Caco-2 (cell line): ENCODE results near the gene CAMK1D. TPM values are rescaled to one million over a fixed set of nuclear protein-coding genes. Genes with fewer than 3 reads are reported as not detected.

Experiments
- BruUV-seq: library from RNA; stranded (reverse); fragments of 400-500 nt; replicated peaks from 2 replicates; lab custom pipeline; 2021; lab: Mats Ljungman, UMichigan
- CTCF ChIA-PET: fragments of 300-600 bp; sonication (Branson Sonifier 250); formaldehyde crosslinking; loops from one replicate; lab custom pipeline; 2022; ENCODE audit warnings: antibody characterized with exemption; lab: Charles Lee
- POLR2A ChIA-PET: fragments of 300-600 bp; sonication (Branson Sonifier 250); formaldehyde crosslinking; loops from one replicate; lab custom pipeline; 2022; ENCODE audit warnings: antibody characterized with exemption; lab: Charles Lee
- DNase-seq, 2 experiments: peaks; one replicate each; pipeline versions ENCODE4 v3.0.0 to v3.0.0-alpha.2; 2020 to 2022
- H3K27me3 ChIP-seq: replicated peaks from 2 replicates; pipeline ENCODE4 v1.6.0; 2011; ENCODE audit warnings: low read length; ENCODE audit not compliant: control insufficient read depth, insufficient read depth
- H3K36me3 ChIP-seq: 2 replicates; pipeline ENCODE4 v1.5.1; 2011; ENCODE audit warnings: low read length; ENCODE audit not compliant: control insufficient read depth, insufficient read depth
- H3K4me1 ChIP-seq: fragments of 250-450 bp; sonication (Bioruptor Pico); 2 replicates; pipeline ENCODE4 v1.5.1; 2020; ENCODE audit warnings: mild to moderate bottlenecking
- H3K4me3 ChIP-seq: 2 replicates; pipeline ENCODE4 v1.5.1; 2011; ENCODE audit warnings: low read depth, mild to moderate bottlenecking, control low read depth, low read length
- H3K9me3 ChIP-seq: fragments of 250-450 bp; sonication (Bioruptor Pico); 2 replicates; pipeline ENCODE4 v1.5.1; 2020; ENCODE audit warnings: mild to moderate bottlenecking, moderate library complexity
- H3K27ac Mint-ChIP-seq: one replicate; pipeline ENCODE4 v1.8.0; 2022; ENCODE audit warnings: mixed read lengths; ENCODE audit not compliant: unreplicated experiment
- H3K27me3 Mint-ChIP-seq: one replicate; pipeline ENCODE4 v1.8.0; 2022; ENCODE audit warnings: mixed read lengths; ENCODE audit not compliant: insufficient read depth, unreplicated experiment
- H3K36me3 Mint-ChIP-seq: one replicate; pipeline ENCODE4 v1.8.0; 2022; ENCODE audit warnings: mild to moderate bottlenecking, mixed read lengths; ENCODE audit not compliant: insufficient read depth, unreplicated experiment
- H3K4me1 Mint-ChIP-seq: one replicate; pipeline ENCODE4 v1.8.0; 2022; ENCODE audit warnings: low read depth, mixed read lengths; ENCODE audit not compliant: unreplicated experiment
- H3K4me3 Mint-ChIP-seq: one replicate; pipeline ENCODE4 v1.8.0; 2022; ENCODE audit warnings: mild to moderate bottlenecking, moderate library complexity, mixed read lengths; ENCODE audit not compliant: unreplicated experiment
- H3K9me3 Mint-ChIP-seq: one replicate; pipeline ENCODE4 v1.8.0; 2022; ENCODE audit warnings: mixed read lengths; ENCODE audit not compliant: unreplicated experiment
- CTCF ChIP-seq, 2 experiments: fragments of 200-600 bp in 1 of 2; IDR thresholded peaks; 1 replicate in 1 of 2; 2 replicates in 1 of 2; pipeline versions ENCODE4 v1.5.1 to v1.8.0; 2011 to 2022; ENCODE audit warnings: antibody characterized with exemption in 1 of 2, control low read depth in 1 of 2, inconsistent platforms in 1 of 2, low read depth in 1 of 2, low read length in 1 of 2, mild to moderate bottlenecking in 1 of 2, moderate library complexity in 1 of 2; ENCODE audit not compliant: insufficient read depth in 1 of 2, severe bottlenecking in 1 of 2, unreplicated experiment in 1 of 2
- intact Hi-C: fragments of 100-400 bp; cut with micrococcal nuclease; formaldehyde crosslinking; loops from one replicate; pipeline ENCODE4 v1.10.0; 2022; ENCODE audit not compliant: unreplicated experiment
- total RNA-seq: library from RNA; stranded (reverse); gene quantifications from 2 replicates; pipeline ENCODE4 v1.2.3, GENCODE V29; 2022

Gene CAMK1D
- total RNA-seq, 1 experiment from 2014 or later, result 10.9 TPM

- no peaks in the 10 kb centered on the region for H3K4me1 ChIP-seq
- CTCF ChIA-PET, result no interaction called here
- POLR2A ChIA-PET, result no interaction called here
- H3K36me3 Mint-ChIP-seq, result no peaks in the 10 kb centered on the region
- no peaks in the 10 kb centered on the region for H3K27me3 Mint-ChIP-seq
- no peak for DNase-seq
- no peaks in the 10 kb centered on the region for H3K27me3 ChIP-seq
- peaks cover 11% of the 10 kb centered on the region for H3K9me3 Mint-ChIP-seq
- H3K4me3 Mint-ChIP-seq, result no peak overlapping the region
- no peaks in the 10 kb centered on the region for H3K36me3 ChIP-seq
- no TSS peak for BruUV-seq
- TF ChIP-seq CTCF (IDR thresholded peaks at IDR 0.05; ENCODE audit: insufficient read depth in 1 of 2, low read depth in 1 of 2, low read length in 1 of 2, severe bottlenecking in 1 of 2, unreplicated experiment in 1 of 2), result no peak
- H3K4me1 Mint-ChIP-seq, result peaks cover 5% of the 10 kb centered on the region
- no peaks in the 10 kb centered on the region for H3K9me3 ChIP-seq
- no peak overlapping the region for H3K4me3 ChIP-seq
- intact Hi-C loops, result no loop called here
- H3K27ac Mint-ChIP-seq, result no peak overlapping the region
These were observed 99.0 kb downstream of the CAMK1D start for GRCh38 chr10:12448340-12448728.

GRCh38 chr10:12448729-12449391 lies 99.5 kb downstream of the CAMK1D start:
- BruUV-seq, result no TSS peak
- no peak overlapping the region for H3K4me3 Mint-ChIP-seq

GRCh38 chr10:12455318-12455717 lies 106.0 kb downstream of the CAMK1D start:
- no TSS peak for BruUV-seq
- H3K4me1 Mint-ChIP-seq, result peaks cover 13% of the 10 kb centered on the region
- DNase-seq, result no peak
- CTCF ChIA-PET, result no interaction called here
- Histone ChIP-seq H3K4me1 (no peaks in the 10 kb centered on the region), H3K4me3 (no peak overlapping the region), H3K36me3 (no peaks in the 10 kb centered on the region), H3K27me3 (no peaks in the 10 kb centered on the region), H3K9me3 (no peaks in the 10 kb centered on the region)
- no peak for TF ChIP-seq CTCF (IDR thresholded peaks at IDR 0.05; ENCODE audit: insufficient read depth in 1 of 2, low read depth in 1 of 2, low read length in 1 of 2, severe bottlenecking in 1 of 2, unreplicated experiment in 1 of 2)
- no peaks in the 10 kb centered on the region for H3K36me3 Mint-ChIP-seq
- H3K27me3 Mint-ChIP-seq, result no peaks in the 10 kb centered on the region
- intact Hi-C loops, result no loop called here
- no peak overlapping the region for H3K4me3 Mint-ChIP-seq
- POLR2A ChIA-PET, result no interaction called here
- H3K9me3 Mint-ChIP-seq, result no peaks in the 10 kb centered on the region
- no peak overlapping the region for H3K27ac Mint-ChIP-seq

More at GRCh38 chr10:12448729-12449391, 99.5 kb downstream of the CAMK1D start:
- no peaks in the 10 kb centered on the region for H3K27me3 ChIP-seq
- H3K4me3 ChIP-seq, result no peak overlapping the region
- CTCF ChIA-PET, result no interaction called here
- no peaks in the 10 kb centered on the region for H3K4me1 ChIP-seq
- intact Hi-C loops, result no loop called here
- no peaks in the 10 kb centered on the region for H3K36me3 ChIP-seq
- H3K9me3 Mint-ChIP-seq, result peaks cover 7% of the 10 kb centered on the region
- no peak for TF ChIP-seq CTCF (IDR thresholded peaks at IDR 0.05; ENCODE audit: insufficient read depth in 1 of 2, low read depth in 1 of 2, low read length in 1 of 2, severe bottlenecking in 1 of 2, unreplicated experiment in 1 of 2)
- no peaks in the 10 kb centered on the region for H3K27me3 Mint-ChIP-seq
- H3K36me3 Mint-ChIP-seq, result no peaks in the 10 kb centered on the region
- peaks cover 5% of the 10 kb centered on the region for H3K4me1 Mint-ChIP-seq
- POLR2A ChIA-PET, result no interaction called here
- H3K9me3 ChIP-seq, result no peaks in the 10 kb centered on the region
- DNase-seq, result no peak
- H3K27ac Mint-ChIP-seq, result no peak overlapping the region
